Mesothelial cell of epicardium (in vitro differentiated cells): ENCODE data around the gene CPLX1. TPM values are rescaled to one million over a fixed set of nuclear protein-coding genes. Genes with fewer than 3 reads are reported as not detected.
"Not testable (repeated sequence)": the region's sequence is repeated elsewhere in the genome, so short reads cannot be mapped to it uniquely, and the experiment has no call there.

ENCODE experiments used
- DNase-seq, 2 experiments: peaks; one replicate each; pipeline ENCODE4 v3.0.0; 2021; ENCODE audit warnings: low spot score in 2 of 2; ENCODE audit not compliant: unreplicated experiment in 2 of 2
- H3K27ac Mint-ChIP-seq: 2 replicates; pipeline ENCODE4 v1.8.0; 2021; ENCODE audit warnings: mixed read lengths
- H3K27me3 Mint-ChIP-seq: 2 replicates; pipeline ENCODE4 v1.8.0; 2021; ENCODE audit warnings: low read depth, mixed read lengths
- H3K36me3 Mint-ChIP-seq: 2 replicates; pipeline ENCODE4 v1.8.0; 2021; ENCODE audit warnings: mixed read lengths
- H3K4me1 Mint-ChIP-seq: 2 replicates; pipeline ENCODE4 v1.8.0; 2021; ENCODE audit warnings: mixed read lengths
- H3K4me3 Mint-ChIP-seq: 2 replicates; pipeline ENCODE4 v1.8.0; 2021; ENCODE audit warnings: mild to moderate bottlenecking, moderate library complexity, mixed read lengths
- H3K9me3 Mint-ChIP-seq: 2 replicates; pipeline ENCODE4 v1.8.0; 2021; ENCODE audit warnings: mixed read lengths
- total RNA-seq: library from RNA; stranded (reverse); gene quantifications from 3 replicates; pipeline ENCODE4 v1.2.1, GENCODE V29; 2021
- TF ChIP-seq, protein P1 (sequence below): fragments of 200-600 bp; sonication (generic); IDR thresholded peaks from one replicate; pipeline ENCODE4 v1.5.0; 2021; ENCODE audit warnings: antibody characterized with exemption; ENCODE audit not compliant: unreplicated experiment

The CPLX1 gene
- total RNA-seq, 1 donor from 2014 or later, result 4.6 TPM

DNA sequence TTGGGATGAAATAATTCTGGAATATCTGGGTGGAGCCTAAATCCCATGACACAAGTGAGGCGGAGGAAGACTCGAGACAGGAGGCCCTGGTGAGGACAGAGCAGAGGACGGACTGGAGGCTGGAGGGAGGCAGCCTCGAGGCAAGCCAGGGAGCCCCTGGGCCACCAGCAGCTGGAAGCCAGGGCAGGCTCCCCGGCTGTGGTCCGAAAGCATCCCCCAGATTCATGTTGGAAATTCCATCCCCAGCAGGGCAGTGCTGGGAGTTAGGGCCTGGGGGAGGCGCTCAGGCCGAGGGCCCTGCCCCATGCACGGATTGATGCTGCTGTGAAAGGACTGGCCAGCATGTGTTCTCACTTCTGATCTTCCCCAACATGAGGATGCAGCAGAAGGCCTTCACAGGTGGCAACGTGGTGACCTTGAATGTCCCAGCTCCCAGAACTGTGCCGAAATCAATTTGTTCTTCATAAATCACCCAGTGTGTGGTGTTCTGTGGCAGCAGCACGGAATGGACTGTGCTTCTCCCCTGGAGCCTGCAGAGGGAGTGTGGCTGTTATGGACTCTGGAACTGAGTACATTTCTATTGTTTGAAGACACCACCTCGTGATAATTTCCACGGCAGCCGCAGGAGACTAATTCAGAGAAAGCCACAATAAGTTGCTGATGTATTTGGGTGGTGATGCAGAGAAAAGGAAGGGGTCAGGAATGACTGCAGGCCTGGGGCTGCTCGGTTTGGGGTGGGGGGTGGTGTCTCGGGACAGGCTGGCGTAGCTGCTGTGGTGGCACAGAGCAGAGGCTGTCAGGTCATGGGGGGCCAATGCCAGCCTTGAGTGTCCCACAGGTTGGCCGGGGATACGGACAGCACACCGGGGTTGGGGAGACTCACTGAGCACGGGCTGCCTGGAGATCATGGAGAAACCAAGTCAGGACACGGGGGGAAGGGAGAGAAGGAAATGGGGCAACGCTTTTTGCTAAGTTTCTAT lies 63.4 kb downstream of the CPLX1 start:
- Mint-ChIP-seq H3K27me3 (no peaks in the 10 kb centered on the region), H3K4me3 (no peak overlapping the region), H3K4me1 (no peaks in the 10 kb centered on the region), H3K9me3 (peaks cover 8% of the 10 kb centered on the region), H3K27ac (peak overlapping the region; percentile 54), H3K36me3 (peaks cover 64% of the 10 kb centered on the region)
- TF ChIP-seq, protein P1, sequence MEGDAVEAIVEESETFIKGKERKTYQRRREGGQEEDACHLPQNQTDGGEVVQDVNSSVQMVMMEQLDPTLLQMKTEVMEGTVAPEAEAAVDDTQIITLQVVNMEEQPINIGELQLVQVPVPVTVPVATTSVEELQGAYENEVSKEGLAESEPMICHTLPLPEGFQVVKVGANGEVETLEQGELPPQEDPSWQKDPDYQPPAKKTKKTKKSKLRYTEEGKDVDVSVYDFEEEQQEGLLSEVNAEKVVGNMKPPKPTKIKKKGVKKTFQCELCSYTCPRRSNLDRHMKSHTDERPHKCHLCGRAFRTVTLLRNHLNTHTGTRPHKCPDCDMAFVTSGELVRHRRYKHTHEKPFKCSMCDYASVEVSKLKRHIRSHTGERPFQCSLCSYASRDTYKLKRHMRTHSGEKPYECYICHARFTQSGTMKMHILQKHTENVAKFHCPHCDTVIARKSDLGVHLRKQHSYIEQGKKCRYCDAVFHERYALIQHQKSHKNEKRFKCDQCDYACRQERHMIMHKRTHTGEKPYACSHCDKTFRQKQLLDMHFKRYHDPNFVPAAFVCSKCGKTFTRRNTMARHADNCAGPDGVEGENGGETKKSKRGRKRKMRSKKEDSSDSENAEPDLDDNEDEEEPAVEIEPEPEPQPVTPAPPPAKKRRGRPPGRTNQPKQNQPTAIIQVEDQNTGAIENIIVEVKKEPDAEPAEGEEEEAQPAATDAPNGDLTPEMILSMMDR, result no peak
- DNase-seq, result no peak

DNA sequence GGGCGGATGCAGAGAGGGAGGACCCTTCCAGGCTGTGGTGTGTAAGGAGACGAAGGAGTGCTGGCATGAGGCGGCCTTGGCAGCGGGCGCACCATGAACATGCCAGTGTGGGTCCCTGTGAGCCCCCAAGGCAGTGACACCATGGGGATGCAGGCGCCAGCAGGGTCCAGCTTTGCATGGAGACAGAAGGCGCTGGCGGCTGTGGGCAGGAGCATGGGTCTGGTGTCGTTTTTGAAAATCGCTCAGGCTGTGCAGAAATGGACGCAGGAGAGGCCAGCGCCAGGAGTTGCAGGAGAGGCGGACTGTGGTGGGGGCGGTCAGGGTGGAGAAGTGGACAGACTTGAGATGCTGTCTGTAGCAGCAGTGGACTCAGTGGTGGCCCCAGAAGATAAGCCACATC lies 64.2 kb downstream of the CPLX1 start:
- Mint-ChIP-seq H3K36me3 (peaks cover 67% of the 10 kb centered on the region), H3K9me3 (peaks cover 8% of the 10 kb centered on the region), H3K27ac (no peak overlapping the region), H3K4me1 (no peaks in the 10 kb centered on the region), H3K4me3 (no peak overlapping the region), H3K27me3 (no peaks in the 10 kb centered on the region)
- DNase-seq, result no peak
- TF ChIP-seq, protein P1, result no peak

DNA sequence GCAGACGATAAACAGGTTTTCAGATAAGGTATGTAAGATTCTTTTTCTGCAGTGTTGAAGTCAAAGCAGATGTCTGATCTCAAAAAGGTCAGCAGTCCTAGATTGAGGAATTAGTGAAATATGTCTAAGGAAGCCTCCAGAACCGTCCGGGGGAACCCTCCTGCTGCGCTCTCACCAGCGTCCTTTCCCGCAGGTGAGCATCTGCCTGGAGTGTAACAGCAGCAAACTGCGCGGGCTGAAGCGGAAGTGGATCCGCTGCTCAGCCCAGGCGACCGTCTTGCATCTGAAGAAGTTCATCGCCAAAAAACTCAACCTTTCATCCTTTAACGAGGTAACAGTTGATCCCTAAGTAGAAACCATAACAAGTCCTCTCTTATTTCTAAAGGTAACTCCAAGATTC lies 64.8 kb downstream of the CPLX1 start:
- no peak overlapping the region for H3K4me3 Mint-ChIP-seq
- H3K9me3 Mint-ChIP-seq, result peaks cover 8% of the 10 kb centered on the region
- no peaks in the 10 kb centered on the region for H3K27me3 Mint-ChIP-seq
- no peaks in the 10 kb centered on the region for H3K4me1 Mint-ChIP-seq
- DNase-seq, result no peak
- TF ChIP-seq, protein P1, result no peak
- H3K36me3 Mint-ChIP-seq, result peaks cover 65% of the 10 kb centered on the region
- no peak overlapping the region for H3K27ac Mint-ChIP-seq

DNA sequence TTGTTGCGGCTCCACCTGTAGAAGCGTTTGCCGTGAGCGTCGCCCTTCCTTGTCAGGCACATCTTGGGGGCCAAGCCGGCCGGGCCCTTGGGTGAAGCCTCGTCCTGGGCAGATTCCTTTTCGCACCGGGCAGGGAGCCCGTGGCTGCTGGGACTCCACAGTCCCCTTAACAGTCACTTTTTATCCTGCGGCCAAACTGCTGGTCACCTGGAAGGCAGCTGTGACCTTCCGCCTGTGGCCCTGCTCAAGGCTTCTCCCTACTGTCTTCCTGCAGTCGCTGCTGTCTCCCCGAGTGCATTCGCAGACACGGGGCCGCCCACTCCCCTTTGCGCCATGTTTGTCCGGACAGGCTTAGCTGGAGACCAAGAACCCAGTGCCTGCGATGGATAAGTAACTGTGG lies 65.3 kb downstream of the CPLX1 start:
- Mint-ChIP-seq H3K27ac (no peak overlapping the region), H3K36me3 (peaks cover 60% of the 10 kb centered on the region), H3K27me3 (no peaks in the 10 kb centered on the region), H3K9me3 (peaks cover 8% of the 10 kb centered on the region), H3K4me3 (no peak overlapping the region), H3K4me1 (no peaks in the 10 kb centered on the region)
- TF ChIP-seq, protein P1, result no peak
- DNase-seq, result no peak

DNA sequence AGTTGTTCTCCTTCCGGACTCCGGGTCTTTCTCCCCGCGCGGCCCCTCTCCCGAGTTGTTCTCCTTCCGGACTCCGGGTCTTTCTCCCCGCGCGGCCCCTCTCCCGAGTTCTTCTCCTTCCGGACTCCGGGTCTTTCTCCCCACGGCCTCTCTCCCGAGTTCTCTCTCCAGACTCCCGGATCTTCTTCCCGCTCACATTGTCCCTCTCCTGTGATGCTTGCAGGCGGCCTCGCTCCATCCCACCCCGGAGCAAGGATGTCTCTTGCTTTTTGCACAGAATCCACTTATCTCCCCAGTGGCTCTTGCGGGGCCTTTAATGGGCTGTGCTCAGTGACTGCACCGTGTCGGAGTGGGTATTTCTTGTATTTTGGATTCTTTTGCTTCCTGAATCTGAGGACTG lies 66.1 kb downstream of the CPLX1 start:
- not testable (repeated sequence) for DNase-seq, H3K4me3 Mint-ChIP-seq
- H3K27ac Mint-ChIP-seq, result peak overlapping the region; percentile 40

DNA sequence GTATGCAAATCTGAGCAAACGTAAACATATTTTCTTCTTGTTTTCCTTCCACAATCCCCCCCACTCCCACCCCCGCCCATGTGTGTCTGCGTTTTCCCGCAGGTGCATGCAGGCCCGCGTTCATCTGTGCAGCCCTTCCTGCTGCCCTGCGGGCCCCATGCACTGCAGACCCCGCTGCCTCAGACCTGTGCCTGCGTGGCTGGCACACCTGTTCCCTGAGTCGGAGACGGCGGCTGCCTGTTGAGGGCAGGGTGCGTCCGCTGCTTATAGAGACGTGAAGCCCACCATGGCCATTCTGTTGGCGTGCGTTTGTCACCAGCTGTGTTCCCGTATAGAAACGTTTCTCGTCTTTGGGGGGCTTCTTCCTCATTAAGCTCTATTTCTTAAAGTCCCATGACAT lies 68.8 kb downstream of the CPLX1 start:
- H3K36me3 Mint-ChIP-seq, result peaks cover 49% of the 10 kb centered on the region
- H3K4me3 Mint-ChIP-seq, result no peak overlapping the region
- H3K27ac Mint-ChIP-seq, result no peak overlapping the region
- no peak for DNase-seq
- no peaks in the 10 kb centered on the region for H3K4me1 Mint-ChIP-seq
- peaks cover 8% of the 10 kb centered on the region for H3K9me3 Mint-ChIP-seq
- TF ChIP-seq, protein P1, result no peak
- H3K27me3 Mint-ChIP-seq, result no peaks in the 10 kb centered on the region

More for the DNA sequence above, 66.1 kb downstream of the CPLX1 start:
- not testable (repeated sequence) for H3K4me1 Mint-ChIP-seq, H3K27me3 Mint-ChIP-seq, H3K9me3 Mint-ChIP-seq
- H3K36me3 Mint-ChIP-seq, result peaks cover 61% of the 10 kb centered on the region
